Stimulated activated CD8-positive, alpha-beta memory T cell treated with anti-CD3 and anti-CD28 coated beads, Interleukin-4, amount 100 ng/mL, for 4 hours (primary cell): ENCODE results near the gene MYRIP.
"Not testable (repeated sequence)": the region's sequence is repeated elsewhere in the genome, so short reads cannot be mapped to it uniquely, and the experiment has no call there.

ENCODE experiments used
- DNase-seq, 2 donors: peaks; one replicate each; pipeline ENCODE4 v3.0.0-alpha.2; 2020; ENCODE audit warnings: low read depth in 2 of 2, low spot score in 1 of 2

Gene MYRIP

GRCh38 chr3:40078590-40078989, 269.2 kb downstream of the MYRIP start:
- no peak for DNase-seq

- no peak for DNase-seq
Observed at GRCh38 chr3:40079203-40079846, 269.9 kb downstream of the MYRIP start.

- DNase-seq: no peak
Observed at GRCh38 chr3:40079847-40080240, 270.4 kb downstream of the MYRIP start.

- no peak for DNase-seq
Observed at GRCh38 chr3:40083066-40083465, 273.7 kb downstream of the MYRIP start.

- not testable (repeated sequence) for DNase-seq
Observed at GRCh38 chr3:40084424-40084823, 275.0 kb downstream of the MYRIP start.

- no peak for DNase-seq
Observed at GRCh38 chr3:40086890-40087883, 277.8 kb downstream of the MYRIP start.

GRCh38 chr3:40088527-40089170, 279.2 kb downstream of the MYRIP start:
- DNase-seq: no peak

GRCh38 chr3:40096661-40097111, 287.3 kb downstream of the MYRIP start:
- no peak for DNase-seq

- DNase-seq: no peak
Observed at GRCh38 chr3:40097131-40098117, 288.0 kb downstream of the MYRIP start.

GRCh38 chr3:40098261-40098759, 288.9 kb downstream of the MYRIP start:
- DNase-seq: no peak

- DNase-seq: no peak
Observed at GRCh38 chr3:40099871-40100270, 290.5 kb downstream of the MYRIP start.

- no peak for DNase-seq
Observed at GRCh38 chr3:40102182-40102581, 292.8 kb downstream of the MYRIP start.

GRCh38 chr3:40103829-40104228, 294.4 kb downstream of the MYRIP start:
- DNase-seq: no peak

- DNase-seq: no peak
Observed at GRCh38 chr3:40104441-40104840, 295.0 kb downstream of the MYRIP start.

GRCh38 chr3:40108643-40109042, 299.2 kb downstream of the MYRIP start:
- DNase-seq: no peak

GRCh38 chr3:40109641-40110490, 300.5 kb downstream of the MYRIP start:
- no peak for DNase-seq

- DNase-seq: no peak
Observed at GRCh38 chr3:40116478-40117177, 307.2 kb downstream of the MYRIP start.

- no peak for DNase-seq
Observed at GRCh38 chr3:40118091-40118490, 308.7 kb downstream of the MYRIP start.
